ENCODE measurements around the gene TSHZ1.

GRCh38 chr18:75221897-75222296 is 11.3 kb downstream of the TSHZ1 start:
- TF ChIP-seq POLR2AphosphoS5 (IDR thresholded peaks at IDR 0.05; ENCODE audit: low read depth, low read length) (no peak), TAF1 (IDR thresholded peaks at IDR 0.05; ENCODE audit: borderline replicate concordance, insufficient read depth, low read length) (no peak)
